Measurements from ENCODE around the gene GPR45. TPM values are rescaled to one million over a fixed set of nuclear protein-coding genes. Genes with fewer than 3 reads are reported as not detected.

The GPR45 gene
- total and polyA plus RNA-seq, 2 donors (not counting 3 experiments of a cell fraction or from before 2014, with no cell fraction given), result not detected

DNA sequence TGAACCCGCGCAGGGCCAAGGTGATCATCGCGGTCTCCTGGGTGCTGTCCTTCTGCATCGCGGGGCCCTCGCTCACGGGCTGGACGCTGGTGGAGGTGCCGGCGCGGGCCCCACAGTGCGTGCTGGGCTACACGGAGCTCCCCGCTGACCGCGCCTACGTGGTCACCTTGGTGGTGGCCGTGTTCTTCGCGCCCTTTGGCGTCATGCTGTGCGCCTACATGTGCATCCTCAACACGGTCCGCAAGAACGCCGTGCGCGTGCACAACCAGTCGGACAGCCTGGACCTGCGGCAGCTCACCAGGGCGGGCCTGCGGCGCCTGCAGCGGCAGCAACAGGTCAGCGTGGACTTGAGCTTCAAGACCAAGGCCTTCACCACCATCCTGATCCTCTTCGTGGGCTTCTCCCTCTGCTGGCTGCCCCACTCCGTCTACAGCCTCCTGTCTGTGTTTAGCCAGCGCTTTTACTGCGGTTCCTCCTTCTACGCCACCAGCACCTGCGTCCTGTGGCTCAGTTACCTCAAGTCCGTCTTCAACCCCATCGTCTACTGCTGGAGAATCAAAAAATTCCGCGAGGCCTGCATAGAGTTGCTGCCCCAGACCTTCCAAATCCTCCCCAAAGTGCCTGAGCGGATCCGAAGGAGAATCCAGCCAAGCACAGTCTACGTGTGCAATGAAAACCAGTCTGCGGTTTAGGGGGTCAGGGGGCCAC is 897 bp downstream of the GPR45 start:
- H3K36me3 ChIP-seq (ENCODE audit: control insufficient read depth in 2 of 2, extremely low read depth in 1 of 2, insufficient read depth in 2 of 2, low read length in 2 of 2), result no peaks in the 10 kb centered on the region
- no TSS peak for BruUV-seq (replicated peaks)
- H3K9me1 ChIP-seq (replicated peaks; ENCODE audit: control insufficient read depth, extremely low read depth, insufficient read depth, low read length), result no peaks in the 10 kb centered on the region
- no peak overlapping the region for H3K4me2 ChIP-seq (ENCODE audit: insufficient read depth, low read length)
- intact Hi-C loops (cut with micrococcal nuclease), result no loop called here
- no peak overlapping the region for H2AFZ ChIP-seq (ENCODE audit: low read depth, low read length)
- no peaks in the 10 kb centered on the region for H4K20me1 ChIP-seq (replicated peaks; ENCODE audit: control insufficient read depth, extremely low read depth, insufficient read depth, low read length)
- ChIA-PET POLR2A (no interaction called here), CTCF (interaction anchor here (1.5 to 2.3 kb wide), 2 partner anchors 14 to 279 kb away, joined by 4 to 14 read pairs; no protein-coding TSS in a partner anchor)
- FAIRE-seq, result no peak
- H3K4me1 ChIP-seq (ENCODE audit: control insufficient read depth, extremely low read depth, insufficient read depth, low read length), result no peaks in the 10 kb centered on the region
- dilution Hi-C loops (cut with MboI; ENCODE audit: extremely low pct_ligation_motif_present, low sequenced_read_pairs), result no loop called here
- H3K9me3 ChIP-seq (replicated peaks; ENCODE audit: control insufficient read depth, insufficient read depth, low read length), result no peaks in the 10 kb centered on the region
- TF ChIP-seq GATA2 (IDR thresholded peaks at IDR 0.05; ENCODE audit: insufficient read depth, insufficient read length, low read depth, low read length) (no peak), EZH2 (IDR thresholded peaks at IDR 0.05; ENCODE audit: borderline replicate concordance, low read depth, low read length, severe bottlenecking) (no peak)
- DNase-seq (ENCODE audit: low read depth, low spot score), result no peak
- H3K27ac ChIP-seq (ENCODE audit: insufficient read depth, low read depth, low read length), result no peak overlapping the region
- H3K9ac ChIP-seq (replicated peaks; ENCODE audit: extremely low read depth, insufficient read depth, low read length), result no peak overlapping the region
- no peaks in the 10 kb centered on the region for H3K79me2 ChIP-seq (ENCODE audit: control insufficient read depth, insufficient read depth, low read length)
- H3K27me3 ChIP-seq (ENCODE audit: control insufficient read depth in 2 of 2, insufficient read depth in 2 of 2, low read length in 2 of 2), result peaks cover 2 to 3% of the 10 kb centered on the region in 2 experiments
- H3K4me3 ChIP-seq (replicated peaks in 1 of 3; ENCODE audit: insufficient read depth in 1 of 3, low read depth in 1 of 3, low read length in 3 of 3), result no peak overlapping the region

DNA sequence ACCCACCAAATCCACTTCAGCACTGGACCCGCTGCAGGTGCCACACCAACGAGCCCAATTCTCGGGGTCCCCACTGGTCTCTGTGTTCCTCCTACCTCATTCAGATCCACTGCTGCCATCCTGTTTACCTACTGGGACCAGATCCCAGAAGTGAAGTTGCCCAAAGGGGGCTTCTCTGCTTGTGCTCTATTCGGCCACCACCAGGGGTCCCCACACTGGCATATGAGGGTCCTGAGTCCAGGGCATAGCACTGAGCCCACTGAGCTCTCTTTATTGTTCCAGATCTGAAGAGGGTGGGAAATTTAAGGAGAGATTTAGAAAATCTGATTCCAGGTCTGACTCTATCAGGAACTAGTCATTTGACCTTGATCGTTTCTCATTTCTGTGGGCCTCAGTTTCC is 2.4 kb downstream of the GPR45 start:
- Histone ChIP-seq H4K20me1 (replicated peaks; ENCODE audit: control insufficient read depth, extremely low read depth, insufficient read depth, low read length) (no peaks in the 10 kb centered on the region), H3K9me3 (replicated peaks; ENCODE audit: control insufficient read depth, insufficient read depth, low read length) (no peaks in the 10 kb centered on the region), H3K4me1 (ENCODE audit: control insufficient read depth, extremely low read depth, insufficient read depth, low read length) (no peaks in the 10 kb centered on the region), H3K79me2 (ENCODE audit: control insufficient read depth, insufficient read depth, low read length) (no peaks in the 10 kb centered on the region), H3K27me3 (ENCODE audit: control insufficient read depth in 2 of 2, insufficient read depth in 2 of 2, low read length in 2 of 2) (peaks cover 1 to 3% of the 10 kb centered on the region in 2 experiments), H3K4me3 (replicated peaks in 1 of 3; ENCODE audit: insufficient read depth in 1 of 3, low read depth in 1 of 3, low read length in 3 of 3) (no peak overlapping the region), H3K9me1 (replicated peaks; ENCODE audit: control insufficient read depth, extremely low read depth, insufficient read depth, low read length) (no peaks in the 10 kb centered on the region), H3K9ac (replicated peaks; ENCODE audit: extremely low read depth, insufficient read depth, low read length) (no peak overlapping the region), H3K27ac (ENCODE audit: insufficient read depth, low read depth, low read length) (no peak overlapping the region), H3K4me2 (ENCODE audit: insufficient read depth, low read length) (no peak overlapping the region), H3K36me3 (ENCODE audit: control insufficient read depth in 2 of 2, extremely low read depth in 1 of 2, insufficient read depth in 2 of 2, low read length in 2 of 2) (no peaks in the 10 kb centered on the region), H2AFZ (ENCODE audit: low read depth, low read length) (no peak overlapping the region)
- intact Hi-C loops (cut with micrococcal nuclease) (loop anchor here (2.0 kb wide), 1 partner anchor 51 kb away; no protein-coding TSS in a partner anchor), dilution Hi-C loops (cut with MboI; ENCODE audit: extremely low pct_ligation_motif_present, low sequenced_read_pairs) (no loop called here)
- FAIRE-seq (no peak), DNase-seq (ENCODE audit: low read depth, low spot score) (no peak)
- BruUV-seq (replicated peaks), result no TSS peak
- POLR2A ChIA-PET, result no interaction called here
- CTCF ChIA-PET, result interaction anchor here (0.9 to 2.3 kb wide), 9 partner anchors 12 to 278 kb away, joined by 3 to 24 read pairs (median 6); no protein-coding TSS in a partner anchor
- TF ChIP-seq, protein P1, sequence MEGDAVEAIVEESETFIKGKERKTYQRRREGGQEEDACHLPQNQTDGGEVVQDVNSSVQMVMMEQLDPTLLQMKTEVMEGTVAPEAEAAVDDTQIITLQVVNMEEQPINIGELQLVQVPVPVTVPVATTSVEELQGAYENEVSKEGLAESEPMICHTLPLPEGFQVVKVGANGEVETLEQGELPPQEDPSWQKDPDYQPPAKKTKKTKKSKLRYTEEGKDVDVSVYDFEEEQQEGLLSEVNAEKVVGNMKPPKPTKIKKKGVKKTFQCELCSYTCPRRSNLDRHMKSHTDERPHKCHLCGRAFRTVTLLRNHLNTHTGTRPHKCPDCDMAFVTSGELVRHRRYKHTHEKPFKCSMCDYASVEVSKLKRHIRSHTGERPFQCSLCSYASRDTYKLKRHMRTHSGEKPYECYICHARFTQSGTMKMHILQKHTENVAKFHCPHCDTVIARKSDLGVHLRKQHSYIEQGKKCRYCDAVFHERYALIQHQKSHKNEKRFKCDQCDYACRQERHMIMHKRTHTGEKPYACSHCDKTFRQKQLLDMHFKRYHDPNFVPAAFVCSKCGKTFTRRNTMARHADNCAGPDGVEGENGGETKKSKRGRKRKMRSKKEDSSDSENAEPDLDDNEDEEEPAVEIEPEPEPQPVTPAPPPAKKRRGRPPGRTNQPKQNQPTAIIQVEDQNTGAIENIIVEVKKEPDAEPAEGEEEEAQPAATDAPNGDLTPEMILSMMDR (IDR thresholded peaks at IDR 0.05; ENCODE audit: extremely low read depth in 1 of 2, insufficient read depth in 1 of 2, low read depth in 1 of 2, low read length in 2 of 2), result peak; percentile 28 to 58
- TF ChIP-seq JUN (IDR thresholded peaks at IDR 0.05; ENCODE audit: borderline replicate concordance, insufficient read depth, insufficient read length, low read depth) (no peak), POLR2A (IDR thresholded peaks at IDR 0.05; ENCODE audit: low read depth, low read length) (no peak), EZH2 (IDR thresholded peaks at IDR 0.05; ENCODE audit: borderline replicate concordance, low read depth, low read length, severe bottlenecking) (no peak)

Data from endothelial cell of umbilical vein (primary cell).